GM12892 (cell line): ENCODE measurements around the gene REPS2.

Experiments
- POLR2A ChIP-seq: IDR thresholded peaks from 2 replicates; pipeline ENCODE4 v1.6.1; 2011; ENCODE audit warnings: low read depth, low read length, control low read depth
- TAF1 ChIP-seq: IDR thresholded peaks from 2 replicates; pipeline ENCODE4 v1.6.1; 2011; ENCODE audit warnings: low read depth, mild to moderate bottlenecking, control low read depth, low read length, borderline replicate concordance

DNA sequence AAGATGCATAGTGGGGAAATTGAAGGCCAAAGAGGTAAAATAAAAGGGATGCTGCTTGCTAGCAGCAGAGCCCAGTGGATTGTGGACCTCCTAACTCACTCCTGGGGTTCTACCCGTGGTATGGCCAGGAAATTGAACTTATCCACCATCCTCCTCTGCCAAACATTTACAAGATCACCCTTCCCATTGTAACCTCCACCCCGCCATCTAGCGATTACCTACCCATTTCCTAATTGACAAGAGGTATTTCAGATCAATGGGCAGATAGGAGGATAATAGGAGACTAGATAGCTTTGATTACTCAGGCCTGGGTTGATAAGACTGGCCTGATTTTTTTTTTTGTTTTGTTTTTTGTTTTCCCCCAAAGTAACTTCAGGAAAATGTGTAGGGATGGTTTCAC lies 67.8 kb downstream of the REPS2 start:
- TF ChIP-seq POLR2A, result no peak
- no peak for TF ChIP-seq TAF1
